Panc1 (cell line): ENCODE measurements around the gene GDPD2. TPM values are rescaled to one million over a fixed set of nuclear protein-coding genes. Genes with fewer than 3 reads are reported as not detected.

Source experiments
- ATAC-seq: fragments of 200-7000 bp; cut with Tn5 transposase; 2 replicates; pipeline ENCODE4 v1.9.1; 2020; ENCODE audit warnings: mild to moderate bottlenecking, moderate library complexity
- BruUV-seq: library from RNA; stranded (reverse); fragments of 400-500 nt; replicated peaks from 2 replicates; lab custom pipeline; 2021; lab: Mats Ljungman, UMichigan
- CTCF ChIA-PET: fragments of 300-600 bp; sonication (Branson Sonifier 250); formaldehyde crosslinking; loops from one replicate; lab custom pipeline; 2022; ENCODE audit warnings: antibody characterized with exemption; lab: Charles Lee
- POLR2A ChIA-PET: fragments of 300-600 bp; sonication (Branson Sonifier 250); formaldehyde crosslinking; loops from one replicate; lab custom pipeline; 2022; ENCODE audit warnings: antibody characterized with exemption; lab: Charles Lee
- DNase-seq: peaks from one replicate; pipeline ENCODE4 v3.0.0-alpha.2; 2010; ENCODE audit warnings: low read depth, low spot score
- H3K27ac ChIP-seq: 2 replicates; pipeline ENCODE4 v1.5.1; 2011; ENCODE audit warnings: mild to moderate bottlenecking, low read length, inconsistent platforms
- H3K27me3 ChIP-seq: fragments of 200-500 bp; sonication (Bioruptor generic); 2 replicates; pipeline ENCODE4 v1.6.0; 2014; ENCODE audit warnings: low read length, inconsistent platforms; ENCODE audit not compliant: control insufficient read depth, insufficient read depth
- H3K36me3 ChIP-seq: fragments of 200-500 bp; sonication (Bioruptor generic); 2 replicates; pipeline ENCODE4 v1.5.1; 2014; ENCODE audit warnings: inconsistent platforms, mild to moderate bottlenecking, low read length, moderate library complexity; ENCODE audit not compliant: control insufficient read depth, insufficient read depth
- H3K4me1 ChIP-seq: 2 replicates; pipeline ENCODE4 v1.5.1; 2011; ENCODE audit warnings: inconsistent platforms, mild to moderate bottlenecking, low read length, moderate library complexity; ENCODE audit not compliant: control insufficient read depth, insufficient read depth
- H3K4me3 ChIP-seq, 2 experiments: 2 replicates each; pipeline ENCODE4 v1.5.1; 2011 to 2012; ENCODE audit warnings: low read depth in 2 of 2, low read length in 2 of 2, mild to moderate bottlenecking in 2 of 2, inconsistent platforms in 1 of 2, moderate library complexity in 1 of 2
- H3K9me3 ChIP-seq: fragments of 200-500 bp; sonication (Bioruptor generic); 2 replicates; pipeline ENCODE4 v1.5.1; 2014; ENCODE audit warnings: low read depth, mild to moderate bottlenecking, inconsistent platforms, low read length, moderate library complexity; ENCODE audit not compliant: control insufficient read depth, insufficient read depth
- POLR2AphosphoS5 ChIP-seq: IDR thresholded peaks from 2 replicates; pipeline ENCODE4 v1.6.1; 2012; ENCODE audit warnings: mild to moderate bottlenecking, low read depth, low read length, moderate library complexity
- SIN3A ChIP-seq: IDR thresholded peaks from 2 replicates; pipeline ENCODE4 v1.6.1; 2012; ENCODE audit warnings: low read depth, mild to moderate bottlenecking, low read length, moderate library complexity, borderline replicate concordance; ENCODE audit not compliant: insufficient read depth
- TCF7L2 ChIP-seq: IDR thresholded peaks from 2 replicates; pipeline ENCODE4 v1.6.1; 2011; ENCODE audit warnings: mild to moderate bottlenecking, low read depth, low read length, inconsistent platforms
- in situ Hi-C: cut with HindIII; loops from 2 replicates; pipeline ENCODE4 v1.10.0; 2016; ENCODE audit warnings: low sequenced_read_pairs, low pct_unique_long_range_greater_than_20kb
- intact Hi-C: fragments of 100-400 bp; cut with micrococcal nuclease; formaldehyde crosslinking; loops from one replicate; pipeline ENCODE4 v1.10.0; 2022; ENCODE audit not compliant: unreplicated experiment
- total RNA-seq: library from RNA; stranded (reverse); gene quantifications from one replicate; pipeline ENCODE4 v1.2.1, GENCODE V29; 2021; ENCODE audit not compliant: unreplicated experiment
- TF ChIP-seq, protein P1 (sequence below): fragments of 450-650 bp; IDR thresholded peaks from 2 replicates; pipeline ENCODE4 v1.5.1; 2017; ENCODE audit warnings: mild to moderate bottlenecking
- TF ChIP-seq, protein P2 (sequence below), 2 experiments: IDR thresholded peaks; 2 replicates each; pipeline ENCODE4 v1.6.1; 2011 to 2012; ENCODE audit warnings: low read depth in 2 of 2, control low read depth in 1 of 2, low read length in 1 of 2, mild to moderate bottlenecking in 1 of 2, moderate library complexity in 1 of 2; ENCODE audit not compliant: insufficient read depth in 1 of 2

The GDPD2 gene
- total RNA-seq, 1 experiment from 2014 or later: 0.33 TPM

DNA sequence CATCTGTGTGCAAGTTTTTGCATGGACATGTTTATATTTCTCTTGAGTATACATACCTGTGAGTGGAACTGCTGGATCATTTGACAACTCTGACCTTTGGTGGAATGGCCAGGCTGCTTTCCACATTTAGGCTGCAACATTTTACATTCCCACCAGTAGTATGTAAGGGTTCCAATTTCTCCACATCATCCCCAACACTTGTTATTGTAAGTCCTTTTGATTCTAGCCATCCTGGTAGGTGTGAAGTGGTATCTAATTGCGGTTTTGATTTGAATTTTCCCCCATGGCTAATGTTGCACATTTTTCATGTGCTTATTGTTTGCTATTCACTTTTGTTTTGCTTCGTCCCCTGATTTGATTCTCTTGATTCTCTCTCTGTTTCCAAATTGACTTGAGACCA lies 37.9 kb downstream of the GDPD2 start:
- DNase-seq (no peak), ATAC-seq (no peak)
- intact Hi-C loops (no loop called here), in situ Hi-C loops (no loop called here)
- ChIA-PET CTCF (no interaction called here), POLR2A (no interaction called here)
- no peak overlapping the region for H3K4me3 ChIP-seq
- H3K27me3 ChIP-seq: no peaks in the 10 kb centered on the region
- TF ChIP-seq, protein P1, sequence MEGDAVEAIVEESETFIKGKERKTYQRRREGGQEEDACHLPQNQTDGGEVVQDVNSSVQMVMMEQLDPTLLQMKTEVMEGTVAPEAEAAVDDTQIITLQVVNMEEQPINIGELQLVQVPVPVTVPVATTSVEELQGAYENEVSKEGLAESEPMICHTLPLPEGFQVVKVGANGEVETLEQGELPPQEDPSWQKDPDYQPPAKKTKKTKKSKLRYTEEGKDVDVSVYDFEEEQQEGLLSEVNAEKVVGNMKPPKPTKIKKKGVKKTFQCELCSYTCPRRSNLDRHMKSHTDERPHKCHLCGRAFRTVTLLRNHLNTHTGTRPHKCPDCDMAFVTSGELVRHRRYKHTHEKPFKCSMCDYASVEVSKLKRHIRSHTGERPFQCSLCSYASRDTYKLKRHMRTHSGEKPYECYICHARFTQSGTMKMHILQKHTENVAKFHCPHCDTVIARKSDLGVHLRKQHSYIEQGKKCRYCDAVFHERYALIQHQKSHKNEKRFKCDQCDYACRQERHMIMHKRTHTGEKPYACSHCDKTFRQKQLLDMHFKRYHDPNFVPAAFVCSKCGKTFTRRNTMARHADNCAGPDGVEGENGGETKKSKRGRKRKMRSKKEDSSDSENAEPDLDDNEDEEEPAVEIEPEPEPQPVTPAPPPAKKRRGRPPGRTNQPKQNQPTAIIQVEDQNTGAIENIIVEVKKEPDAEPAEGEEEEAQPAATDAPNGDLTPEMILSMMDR: no peak
- TF ChIP-seq, protein P2, sequence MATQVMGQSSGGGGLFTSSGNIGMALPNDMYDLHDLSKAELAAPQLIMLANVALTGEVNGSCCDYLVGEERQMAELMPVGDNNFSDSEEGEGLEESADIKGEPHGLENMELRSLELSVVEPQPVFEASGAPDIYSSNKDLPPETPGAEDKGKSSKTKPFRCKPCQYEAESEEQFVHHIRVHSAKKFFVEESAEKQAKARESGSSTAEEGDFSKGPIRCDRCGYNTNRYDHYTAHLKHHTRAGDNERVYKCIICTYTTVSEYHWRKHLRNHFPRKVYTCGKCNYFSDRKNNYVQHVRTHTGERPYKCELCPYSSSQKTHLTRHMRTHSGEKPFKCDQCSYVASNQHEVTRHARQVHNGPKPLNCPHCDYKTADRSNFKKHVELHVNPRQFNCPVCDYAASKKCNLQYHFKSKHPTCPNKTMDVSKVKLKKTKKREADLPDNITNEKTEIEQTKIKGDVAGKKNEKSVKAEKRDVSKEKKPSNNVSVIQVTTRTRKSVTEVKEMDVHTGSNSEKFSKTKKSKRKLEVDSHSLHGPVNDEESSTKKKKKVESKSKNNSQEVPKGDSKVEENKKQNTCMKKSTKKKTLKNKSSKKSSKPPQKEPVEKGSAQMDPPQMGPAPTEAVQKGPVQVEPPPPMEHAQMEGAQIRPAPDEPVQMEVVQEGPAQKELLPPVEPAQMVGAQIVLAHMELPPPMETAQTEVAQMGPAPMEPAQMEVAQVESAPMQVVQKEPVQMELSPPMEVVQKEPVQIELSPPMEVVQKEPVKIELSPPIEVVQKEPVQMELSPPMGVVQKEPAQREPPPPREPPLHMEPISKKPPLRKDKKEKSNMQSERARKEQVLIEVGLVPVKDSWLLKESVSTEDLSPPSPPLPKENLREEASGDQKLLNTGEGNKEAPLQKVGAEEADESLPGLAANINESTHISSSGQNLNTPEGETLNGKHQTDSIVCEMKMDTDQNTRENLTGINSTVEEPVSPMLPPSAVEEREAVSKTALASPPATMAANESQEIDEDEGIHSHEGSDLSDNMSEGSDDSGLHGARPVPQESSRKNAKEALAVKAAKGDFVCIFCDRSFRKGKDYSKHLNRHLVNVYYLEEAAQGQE (IDR thresholded peaks at IDR 0.05; ENCODE audit: insufficient read depth in 1 of 2, low read depth in 2 of 2, low read length in 1 of 2): no peak
- no peak for TF ChIP-seq POLR2AphosphoS5
- no peak for TF ChIP-seq SIN3A
- TF ChIP-seq TCF7L2: no peak
- no peaks in the 10 kb centered on the region for H3K36me3 ChIP-seq
- H3K4me1 ChIP-seq: no peaks in the 10 kb centered on the region; the same call in 1 of the 2 replicates
- no peaks in the 10 kb centered on the region for H3K9me3 ChIP-seq
- no TSS peak for BruUV-seq
- no peak overlapping the region for H3K27ac ChIP-seq

DNA sequence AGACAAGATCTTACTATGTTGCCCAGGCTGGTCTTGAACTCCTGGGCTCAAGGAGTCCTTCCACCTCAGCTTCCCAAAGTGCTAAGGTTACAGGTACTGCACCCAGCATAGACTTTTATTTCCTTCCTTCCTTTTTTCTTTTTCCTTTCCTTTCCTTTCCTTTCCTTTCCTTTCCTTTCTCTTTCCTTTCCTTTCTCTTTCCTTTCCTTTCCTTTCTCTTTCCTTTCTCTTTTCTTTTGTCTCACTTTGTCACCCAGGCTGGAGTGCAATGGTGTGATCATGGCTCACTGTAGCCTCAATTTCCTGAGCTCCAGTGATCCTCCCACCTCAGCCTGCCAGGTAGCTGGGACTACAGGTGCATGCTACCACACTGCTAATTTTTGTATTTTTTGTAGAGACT lies 40.9 kb downstream of the GDPD2 start:
- H3K36me3 ChIP-seq: no peaks in the 10 kb centered on the region
- intact Hi-C loops (no loop called here), in situ Hi-C loops (no loop called here)
- TF ChIP-seq POLR2AphosphoS5 (no peak), TCF7L2 (no peak), SIN3A (no peak)
- TF ChIP-seq, protein P1: no peak
- TF ChIP-seq, protein P2 (IDR thresholded peaks at IDR 0.05; ENCODE audit: insufficient read depth in 1 of 2, low read depth in 2 of 2, low read length in 1 of 2): no peak
- no peaks in the 10 kb centered on the region for H3K27me3 ChIP-seq
- ChIA-PET POLR2A (no interaction called here), CTCF (no interaction called here)
- H3K4me1 ChIP-seq: no peaks in the 10 kb centered on the region
- DNase-seq (no peak), ATAC-seq (no peak)
- BruUV-seq: no TSS peak
- no peak overlapping the region for H3K27ac ChIP-seq
- H3K4me3 ChIP-seq: no peak overlapping the region
- no peaks in the 10 kb centered on the region for H3K9me3 ChIP-seq
